Stimulated activated CD4-positive, alpha-beta T cell treated with anti-CD3 and anti-CD28 coated beads, Interleukin-2, amount 100 ng/mL, for 48 hours (primary cell): Measurements from ENCODE around the gene PPP6R3.
"Not testable (repeated sequence)": the region's sequence is repeated elsewhere in the genome, so short reads cannot be mapped to it uniquely, and the experiment has no call there.

ENCODE experiments used
- DNase-seq, 2 donors: peaks; one replicate each; pipeline ENCODE4 v3.0.0-alpha.2; 2020

The PPP6R3 gene, protein sequence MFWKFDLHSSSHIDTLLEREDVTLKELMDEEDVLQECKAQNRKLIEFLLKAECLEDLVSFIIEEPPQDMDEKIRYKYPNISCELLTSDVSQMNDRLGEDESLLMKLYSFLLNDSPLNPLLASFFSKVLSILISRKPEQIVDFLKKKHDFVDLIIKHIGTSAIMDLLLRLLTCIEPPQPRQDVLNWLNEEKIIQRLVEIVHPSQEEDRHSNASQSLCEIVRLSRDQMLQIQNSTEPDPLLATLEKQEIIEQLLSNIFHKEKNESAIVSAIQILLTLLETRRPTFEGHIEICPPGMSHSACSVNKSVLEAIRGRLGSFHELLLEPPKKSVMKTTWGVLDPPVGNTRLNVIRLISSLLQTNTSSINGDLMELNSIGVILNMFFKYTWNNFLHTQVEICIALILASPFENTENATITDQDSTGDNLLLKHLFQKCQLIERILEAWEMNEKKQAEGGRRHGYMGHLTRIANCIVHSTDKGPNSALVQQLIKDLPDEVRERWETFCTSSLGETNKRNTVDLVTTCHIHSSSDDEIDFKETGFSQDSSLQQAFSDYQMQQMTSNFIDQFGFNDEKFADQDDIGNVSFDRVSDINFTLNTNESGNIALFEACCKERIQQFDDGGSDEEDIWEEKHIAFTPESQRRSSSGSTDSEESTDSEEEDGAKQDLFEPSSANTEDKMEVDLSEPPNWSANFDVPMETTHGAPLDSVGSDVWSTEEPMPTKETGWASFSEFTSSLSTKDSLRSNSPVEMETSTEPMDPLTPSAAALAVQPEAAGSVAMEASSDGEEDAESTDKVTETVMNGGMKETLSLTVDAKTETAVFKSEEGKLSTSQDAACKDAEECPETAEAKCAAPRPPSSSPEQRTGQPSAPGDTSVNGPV

DNA sequence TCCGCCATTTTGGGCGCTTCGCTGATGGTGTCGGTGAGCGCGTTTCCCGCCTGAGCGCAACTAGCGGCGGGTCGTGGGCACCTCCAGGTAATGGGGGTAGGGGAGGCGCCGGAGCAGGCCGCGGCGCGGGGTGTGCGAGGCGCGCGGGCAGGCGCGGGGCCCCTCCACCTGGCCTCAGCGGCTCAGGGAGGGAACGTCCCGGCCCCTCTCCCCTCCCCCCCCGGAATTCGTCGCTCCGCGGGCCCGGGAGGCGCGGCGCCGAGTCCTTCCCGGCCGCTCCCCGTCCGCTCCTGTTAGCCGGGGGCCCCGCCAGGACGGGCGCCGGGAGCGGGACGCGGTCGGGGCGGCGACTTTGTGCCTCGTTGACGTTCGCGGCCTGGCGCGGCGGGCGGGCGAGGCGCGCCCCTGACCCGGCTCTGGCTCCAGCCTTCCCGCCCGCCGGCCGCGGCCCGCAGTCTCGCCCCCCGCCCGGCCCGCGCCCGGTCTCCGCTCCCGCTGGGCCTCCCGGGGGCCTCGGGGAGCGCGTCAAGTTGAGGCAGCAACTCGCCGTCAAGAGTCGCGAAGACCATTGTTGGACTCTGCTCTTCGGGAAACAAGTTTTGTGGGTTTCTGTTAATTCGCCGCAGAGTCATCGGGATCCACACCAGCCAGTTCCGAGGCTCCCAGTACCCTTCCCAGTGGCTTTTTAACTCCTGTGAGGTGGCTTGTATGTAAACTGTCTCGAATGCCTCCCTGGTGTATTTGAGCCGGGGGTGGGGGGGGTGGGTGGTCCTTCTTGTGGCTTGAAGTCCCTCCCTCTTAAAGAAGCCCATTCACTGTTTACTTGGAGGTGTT lies at the start of gene PPP6R3:
TSS of gene PPP6R3 (plus strand) at position 12 of the 834 bp plus-strand sequence. CDS start 76,913 bp downstream, outside the sequence.
- DNase-seq: no peak

DNA sequence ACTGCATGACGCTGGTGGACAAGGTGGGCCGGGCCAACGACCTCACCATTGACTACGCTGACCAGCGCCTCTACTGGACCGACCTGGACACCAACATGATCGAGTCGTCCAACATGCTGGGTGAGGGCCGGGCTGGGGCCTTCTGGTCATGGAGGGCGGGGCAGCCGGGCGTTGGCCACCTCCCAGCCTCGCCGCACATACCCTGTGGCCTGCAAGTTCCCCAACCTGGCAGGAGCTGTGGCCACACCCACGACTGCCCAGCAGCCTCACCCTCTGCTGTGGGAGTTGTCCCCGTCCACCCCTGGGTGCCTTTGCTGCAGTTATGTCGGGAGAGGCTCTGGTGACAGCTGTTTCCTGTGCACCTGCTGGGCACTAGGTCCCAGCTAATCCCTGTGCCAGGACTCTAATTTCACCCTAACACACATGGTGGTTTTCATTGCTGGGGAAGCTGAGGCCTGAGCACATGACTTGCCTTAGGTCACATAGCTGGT lies 49.0 kb upstream of the PPP6R3 start:
- DNase-seq: no peak

DNA sequence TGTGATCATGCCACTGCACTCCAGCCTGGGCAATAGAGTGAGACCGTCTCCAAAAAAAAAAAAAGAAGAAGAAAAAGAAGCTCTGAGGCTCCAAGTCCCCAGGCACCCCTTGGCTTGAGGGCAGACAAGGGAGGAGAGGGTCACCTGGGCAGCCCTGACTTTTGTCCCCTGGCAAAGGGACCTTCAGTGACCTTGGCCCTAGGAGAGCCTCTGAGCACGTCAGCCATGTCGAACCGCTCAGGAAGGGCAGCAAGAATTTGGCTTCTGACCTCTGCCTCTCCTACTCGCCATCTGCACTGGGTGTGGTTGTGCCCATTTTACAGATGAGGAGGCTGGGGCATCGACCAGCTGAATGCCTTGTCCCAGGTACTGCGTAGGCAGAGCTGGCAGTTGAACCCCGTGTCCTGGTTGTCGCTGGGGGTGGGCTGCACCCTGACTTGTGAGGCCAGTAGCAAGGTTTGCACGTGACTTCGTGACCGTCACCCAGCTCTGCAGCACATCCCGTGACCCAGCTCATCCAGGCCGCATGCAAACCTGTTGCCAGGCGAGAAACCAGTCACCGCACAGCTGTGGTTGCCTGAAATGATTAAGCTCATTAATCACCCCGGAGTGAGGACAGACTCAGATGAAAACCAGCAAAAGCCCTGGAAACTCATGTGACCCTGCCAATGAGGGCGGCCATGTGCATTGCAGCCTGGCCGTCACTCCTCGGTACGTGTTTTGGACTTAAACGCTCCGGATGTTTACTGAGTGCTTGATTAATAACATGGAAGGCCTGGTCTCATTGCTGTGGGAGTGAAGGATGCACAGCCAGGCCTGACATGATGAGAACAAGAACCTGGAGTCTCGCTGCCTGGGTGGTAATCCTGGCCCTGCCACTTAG lies 47.7 kb upstream of the PPP6R3 start:
- peak; percentile 8 to 21 for DNase-seq

DNA sequence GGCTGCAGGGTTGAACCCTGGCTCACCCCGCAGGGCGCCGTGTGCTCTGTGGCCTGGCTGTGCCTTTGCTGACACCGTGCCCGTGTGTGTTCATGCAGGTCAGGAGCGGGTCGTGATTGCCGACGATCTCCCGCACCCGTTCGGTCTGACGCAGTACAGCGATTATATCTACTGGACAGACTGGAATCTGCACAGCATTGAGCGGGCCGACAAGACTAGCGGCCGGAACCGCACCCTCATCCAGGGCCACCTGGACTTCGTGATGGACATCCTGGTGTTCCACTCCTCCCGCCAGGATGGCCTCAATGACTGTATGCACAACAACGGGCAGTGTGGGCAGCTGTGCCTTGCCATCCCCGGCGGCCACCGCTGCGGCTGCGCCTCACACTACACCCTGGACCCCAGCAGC lies 47.0 kb upstream of the PPP6R3 start:
- no peak for DNase-seq

DNA sequence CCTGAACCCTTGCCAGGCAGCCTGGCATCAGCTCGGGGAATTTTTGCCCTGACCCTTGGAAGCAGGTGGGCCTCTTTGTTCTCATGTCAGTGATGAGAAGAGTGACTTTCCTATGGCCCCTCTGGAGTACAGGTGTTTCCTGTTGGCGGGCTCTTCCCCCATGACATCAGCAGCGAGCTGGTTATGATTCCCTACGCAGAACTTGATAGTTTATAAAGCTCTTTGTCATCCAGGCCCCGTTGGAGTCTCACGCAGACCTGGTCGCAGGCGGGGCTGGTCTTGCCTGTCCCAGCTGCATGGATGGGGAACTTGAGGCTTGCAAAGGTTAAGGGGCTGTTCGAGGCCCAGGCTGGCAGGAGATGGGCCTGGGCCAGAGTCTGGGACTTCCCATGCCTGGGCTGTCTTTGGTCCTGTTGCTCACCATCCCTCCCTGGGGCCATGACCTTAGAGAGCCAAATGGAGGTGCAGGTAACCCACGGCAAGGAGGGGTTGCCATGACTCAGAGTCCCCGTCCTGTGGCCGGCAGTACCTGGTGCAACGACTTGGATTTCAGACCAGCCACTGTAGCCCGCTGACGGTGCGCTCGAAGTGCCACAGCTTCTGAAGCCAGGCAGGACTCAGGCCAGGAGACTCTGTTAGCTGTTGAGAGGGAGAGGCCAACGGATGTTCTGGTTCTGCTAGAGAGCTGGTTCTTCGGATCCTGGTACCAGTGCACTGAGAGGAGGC lies 45.9 kb upstream of the PPP6R3 start:
- DNase-seq: no peak

DNA sequence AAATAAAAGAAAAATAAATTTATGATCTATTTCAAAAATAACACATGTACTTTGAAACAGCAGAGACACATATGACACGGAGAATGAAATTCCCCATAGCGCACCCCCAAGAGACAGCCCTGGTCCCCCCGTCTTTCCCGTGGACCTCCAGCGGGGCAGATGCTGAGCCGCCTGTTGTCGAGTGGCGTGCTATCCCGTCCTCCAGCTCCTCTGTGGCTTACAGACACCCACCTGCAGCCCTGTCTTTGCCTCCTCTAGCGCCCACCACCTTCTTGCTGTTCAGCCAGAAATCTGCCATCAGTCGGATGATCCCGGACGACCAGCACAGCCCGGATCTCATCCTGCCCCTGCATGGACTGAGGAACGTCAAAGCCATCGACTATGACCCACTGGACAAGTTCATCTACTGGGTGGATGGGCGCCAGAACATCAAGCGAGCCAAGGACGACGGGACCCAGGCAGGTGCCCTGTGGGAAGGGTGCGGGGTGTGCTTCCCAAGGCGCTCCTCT lies 44.4 kb upstream of the PPP6R3 start:
- no peak for DNase-seq

DNA sequence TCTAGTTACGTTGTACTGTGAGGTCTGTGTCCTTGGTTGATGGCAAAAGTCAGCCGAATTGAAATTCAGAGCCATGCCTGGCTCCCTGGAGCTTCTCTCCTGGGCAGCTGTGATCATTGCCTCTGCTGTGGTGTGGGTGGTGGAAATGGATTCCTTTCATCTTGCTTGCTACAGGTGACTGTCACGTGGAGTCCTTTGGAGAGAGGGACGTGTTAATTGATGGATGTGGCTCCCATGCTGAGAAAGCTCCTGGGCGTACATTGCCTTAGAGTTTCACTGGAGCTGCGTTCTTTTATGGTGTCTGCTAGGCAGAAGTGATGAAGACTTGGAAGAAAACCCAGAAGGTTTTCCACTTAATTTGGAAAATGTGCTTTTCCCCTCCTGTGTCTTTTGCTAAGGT lies 41.9 kb upstream of the PPP6R3 start:
- no peak for DNase-seq

DNA sequence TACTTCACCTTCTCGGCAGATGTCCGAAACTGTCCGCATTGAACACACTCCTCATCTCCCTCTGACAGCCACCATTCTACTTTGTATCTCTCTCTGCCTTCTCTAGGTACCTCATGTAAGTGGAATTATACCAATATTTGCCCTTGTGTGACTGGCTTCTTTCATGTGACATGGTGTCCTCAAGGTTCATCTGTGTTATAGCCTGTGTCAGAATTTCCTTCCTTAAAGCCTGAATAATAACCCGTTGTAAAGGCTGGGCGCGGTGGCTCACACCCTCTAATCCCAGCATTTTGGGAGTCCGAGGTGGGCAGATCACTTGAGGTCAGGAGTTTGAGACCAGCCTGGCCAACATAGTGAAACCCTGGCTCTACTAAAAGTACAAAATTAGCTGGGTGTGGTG lies 40.4 kb upstream of the PPP6R3 start:
- no peak for DNase-seq

DNA sequence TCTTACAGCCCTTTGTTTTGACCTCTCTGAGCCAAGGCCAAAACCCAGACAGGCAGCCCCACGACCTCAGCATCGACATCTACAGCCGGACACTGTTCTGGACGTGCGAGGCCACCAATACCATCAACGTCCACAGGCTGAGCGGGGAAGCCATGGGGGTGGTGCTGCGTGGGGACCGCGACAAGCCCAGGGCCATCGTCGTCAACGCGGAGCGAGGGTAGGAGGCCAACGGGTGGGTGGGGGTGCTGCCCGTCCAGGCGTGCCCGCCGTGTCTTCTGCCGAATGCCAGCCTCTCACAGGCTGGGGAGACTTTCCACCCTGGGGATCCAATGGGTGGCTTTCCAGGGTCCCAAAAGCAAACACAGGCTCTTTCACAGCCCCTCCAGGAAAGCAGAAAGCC lies 37.1 kb upstream of the PPP6R3 start:
- no peak for DNase-seq

DNA sequence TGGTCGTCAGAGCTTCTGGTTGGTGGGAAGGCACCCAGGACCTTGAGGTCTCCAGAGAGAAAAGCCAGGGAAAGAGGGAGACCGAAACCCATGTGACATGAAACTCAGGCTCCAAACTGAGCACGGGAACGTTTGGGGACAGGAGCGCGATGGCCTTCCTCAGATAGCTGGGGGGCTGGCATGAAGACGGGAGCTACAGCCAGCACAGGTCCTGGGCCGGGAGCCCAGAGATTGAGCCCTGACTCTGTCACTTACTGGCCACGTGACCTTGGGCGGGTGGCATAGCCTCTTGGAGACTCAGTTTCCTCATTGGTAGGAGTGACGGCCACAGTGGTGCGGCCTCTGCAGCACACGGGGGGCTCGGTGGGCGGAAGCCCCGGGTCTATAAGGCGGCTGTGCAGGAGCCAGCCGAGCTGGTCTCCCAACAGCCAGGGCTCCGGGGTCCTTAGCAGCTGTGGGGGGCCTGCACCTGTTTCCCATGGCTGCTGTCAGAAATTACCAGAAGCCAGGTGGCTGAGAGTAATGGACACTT lies 36.4 kb upstream of the PPP6R3 start:
- no peak for DNase-seq

DNA sequence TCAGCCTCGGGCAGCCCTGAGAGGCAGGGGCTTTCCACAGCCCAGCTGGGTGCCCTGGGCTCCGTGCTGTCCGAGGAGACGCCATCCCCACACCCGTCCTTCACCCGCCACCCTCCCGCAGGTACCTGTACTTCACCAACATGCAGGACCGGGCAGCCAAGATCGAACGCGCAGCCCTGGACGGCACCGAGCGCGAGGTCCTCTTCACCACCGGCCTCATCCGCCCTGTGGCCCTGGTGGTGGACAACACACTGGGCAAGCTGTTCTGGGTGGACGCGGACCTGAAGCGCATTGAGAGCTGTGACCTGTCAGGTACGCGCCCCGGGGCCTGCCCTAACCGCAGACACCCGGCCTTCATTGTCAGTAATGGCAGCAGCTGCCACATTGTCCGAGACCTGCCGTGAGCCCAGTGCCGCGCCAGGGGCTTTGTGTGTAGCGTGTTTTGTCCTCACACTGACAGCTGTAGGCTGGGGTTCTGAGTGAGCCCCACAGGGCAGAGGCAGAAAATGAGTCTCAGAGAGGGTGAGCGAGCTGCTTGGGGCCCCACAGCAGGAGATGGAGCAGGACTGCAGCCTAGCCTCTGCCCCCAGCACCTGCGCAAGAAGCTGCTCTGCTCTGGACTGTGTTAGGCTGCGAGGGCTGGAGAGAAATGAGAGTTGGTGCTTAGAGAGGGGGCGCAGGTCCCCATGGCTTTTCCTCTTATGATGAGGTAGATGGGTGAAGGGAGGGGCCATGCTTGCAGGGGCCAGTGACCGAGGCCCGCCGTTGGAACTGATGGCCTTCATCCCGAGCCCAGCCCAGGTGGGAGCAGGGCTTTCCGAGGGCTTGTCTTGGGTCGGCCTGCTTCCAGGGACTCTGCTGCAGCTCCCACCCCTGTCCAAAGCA lies 35.3 kb upstream of the PPP6R3 start:
- DNase-seq: no peak

DNA sequence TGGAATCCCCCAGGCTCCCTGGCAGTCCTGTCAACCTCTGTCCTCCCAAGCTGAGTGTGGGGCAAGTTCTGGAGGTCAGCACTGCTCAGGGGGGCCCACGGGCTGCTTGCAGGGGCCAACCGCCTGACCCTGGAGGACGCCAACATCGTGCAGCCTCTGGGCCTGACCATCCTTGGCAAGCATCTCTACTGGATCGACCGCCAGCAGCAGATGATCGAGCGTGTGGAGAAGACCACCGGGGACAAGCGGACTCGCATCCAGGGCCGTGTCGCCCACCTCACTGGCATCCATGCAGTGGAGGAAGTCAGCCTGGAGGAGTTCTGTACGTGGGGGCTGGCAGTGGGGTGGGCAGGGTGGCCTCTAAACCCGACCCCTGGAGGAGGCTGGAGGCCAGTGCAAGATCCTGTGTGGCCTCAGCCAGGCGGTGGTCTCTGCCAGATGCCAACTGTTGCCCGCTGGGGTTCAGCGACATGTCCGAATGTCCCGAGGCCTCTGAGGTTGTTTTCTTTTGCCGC lies 34.6 kb upstream of the PPP6R3 start:
- DNase-seq: no peak

DNA sequence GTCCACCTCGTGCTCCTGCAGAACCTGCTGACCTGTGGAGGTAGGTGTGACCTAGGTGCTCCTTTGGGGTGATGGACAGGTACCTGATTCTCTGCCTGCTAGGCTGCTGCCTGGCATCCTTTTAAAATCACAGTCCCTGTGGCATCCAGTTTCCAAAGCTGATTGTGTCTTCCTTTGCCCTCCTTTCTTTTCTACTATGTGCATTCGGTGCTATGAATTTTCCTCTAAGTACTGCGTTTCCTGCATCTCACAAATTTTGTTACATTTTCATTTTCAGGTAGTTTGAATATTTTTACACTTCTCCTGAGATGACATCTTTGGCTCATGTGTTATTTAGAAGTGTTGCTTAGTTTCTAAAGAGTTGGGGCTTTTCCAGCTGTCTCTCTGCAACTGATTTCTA lies 30.9 kb upstream of the PPP6R3 start:
- DNase-seq: no peak

DNA sequence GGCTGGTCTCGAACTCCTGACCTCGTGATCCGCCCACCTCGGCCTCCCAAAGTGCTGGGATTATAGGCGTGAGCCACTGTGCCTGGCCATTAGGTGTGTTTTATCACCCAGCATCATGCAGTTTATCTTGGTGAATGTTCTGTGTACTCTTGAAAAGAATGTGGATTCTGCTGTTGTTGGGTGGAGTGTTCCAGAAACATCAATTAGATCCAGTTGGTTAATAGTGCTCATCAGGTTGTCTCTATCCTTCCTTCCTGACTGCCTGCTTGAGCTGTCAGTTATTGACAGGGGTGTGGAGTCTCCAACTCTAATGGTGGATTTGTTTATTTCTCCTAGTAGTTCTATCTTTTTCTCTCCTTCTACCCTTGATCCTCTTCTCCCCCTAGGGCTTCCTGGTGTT lies 30.2 kb upstream of the PPP6R3 start:
- DNase-seq: no peak

DNA sequence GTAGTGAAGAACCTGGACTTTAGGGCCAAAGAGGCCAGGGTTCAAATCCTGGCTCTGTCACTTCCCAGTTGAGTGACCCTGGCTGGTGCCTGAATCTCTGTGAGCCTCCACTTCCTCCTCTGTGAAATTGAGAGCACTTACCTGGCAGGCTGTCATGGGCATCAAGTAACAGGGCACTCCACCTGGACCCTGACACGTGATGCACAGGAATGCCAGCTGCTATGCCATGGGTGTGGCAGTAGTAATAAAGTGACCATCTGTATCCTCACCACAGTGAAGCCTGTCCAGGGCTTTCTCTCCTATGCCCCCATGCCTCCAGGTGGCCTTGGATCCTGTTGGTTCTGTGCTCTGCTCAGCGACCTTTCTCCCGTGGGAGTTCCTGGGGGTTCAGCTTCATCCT lies 29.8 kb upstream of the PPP6R3 start:
- DNase-seq: no peak

DNA sequence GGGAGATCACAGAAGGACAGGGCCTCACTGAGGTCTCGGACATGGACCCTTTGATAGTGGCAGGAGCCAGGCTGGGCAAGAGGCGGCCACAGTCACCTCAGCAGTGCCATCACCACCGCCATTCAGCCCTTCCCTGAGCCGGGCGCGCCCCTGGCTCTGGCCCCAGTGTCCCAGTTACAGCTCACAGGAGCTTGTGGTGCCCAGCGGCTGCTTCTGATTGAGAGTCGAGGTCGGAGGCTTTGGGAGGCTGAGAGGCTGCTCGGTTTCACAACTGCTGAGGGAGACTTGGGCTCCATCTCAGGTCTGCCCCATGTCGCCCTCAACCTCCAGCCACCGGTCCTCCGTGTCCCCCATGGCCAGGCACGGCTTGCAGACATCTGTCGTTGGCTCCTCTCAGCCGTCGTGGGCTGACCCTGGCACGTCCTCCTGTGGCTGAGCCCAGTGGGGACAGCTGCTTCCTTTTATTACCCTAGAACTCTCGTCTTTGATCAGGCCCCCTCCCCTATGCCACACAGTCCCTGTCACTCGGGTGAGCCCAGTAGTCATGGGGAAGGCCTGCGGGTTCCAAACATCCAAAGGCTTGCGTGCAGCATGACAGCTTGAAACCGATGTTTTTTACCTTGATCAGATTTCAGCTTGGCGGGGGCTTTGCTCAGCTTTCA lies 28.4 kb upstream of the PPP6R3 start:
- no peak for DNase-seq

DNA sequence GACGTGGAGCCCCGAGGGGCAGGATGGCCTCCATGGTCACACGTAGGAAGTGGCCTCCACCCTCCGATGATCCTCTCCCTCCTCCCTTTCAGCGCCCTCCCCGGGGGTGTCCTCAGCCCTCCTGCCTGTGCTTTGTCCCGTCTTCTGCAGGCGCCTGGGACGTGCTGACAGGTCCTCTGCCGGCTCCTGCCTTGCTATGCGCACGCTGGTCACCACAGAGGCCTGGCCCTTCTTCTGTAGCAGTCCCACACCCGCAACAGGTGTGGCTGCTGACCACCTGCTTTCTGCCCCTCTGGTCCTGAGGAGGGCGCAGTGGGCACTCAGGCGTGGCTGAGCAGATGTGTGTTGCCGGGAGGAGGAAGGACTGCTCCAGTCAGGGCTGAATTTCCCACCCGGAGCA lies 27.7 kb upstream of the PPP6R3 start:
- no peak for DNase-seq

DNA sequence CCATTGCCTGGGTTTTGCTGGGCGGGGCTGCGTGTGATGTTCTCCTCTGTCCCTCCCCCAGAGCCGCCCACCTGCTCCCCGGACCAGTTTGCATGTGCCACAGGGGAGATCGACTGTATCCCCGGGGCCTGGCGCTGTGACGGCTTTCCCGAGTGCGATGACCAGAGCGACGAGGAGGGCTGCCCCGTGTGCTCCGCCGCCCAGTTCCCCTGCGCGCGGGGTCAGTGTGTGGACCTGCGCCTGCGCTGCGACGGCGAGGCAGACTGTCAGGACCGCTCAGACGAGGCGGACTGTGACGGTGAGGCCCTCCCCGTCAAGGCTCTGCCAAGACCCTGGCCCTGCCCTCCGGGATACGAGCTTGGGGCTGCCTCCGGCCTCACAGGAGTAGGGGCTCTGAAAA lies 27.0 kb upstream of the PPP6R3 start:
- no peak for DNase-seq

DNA sequence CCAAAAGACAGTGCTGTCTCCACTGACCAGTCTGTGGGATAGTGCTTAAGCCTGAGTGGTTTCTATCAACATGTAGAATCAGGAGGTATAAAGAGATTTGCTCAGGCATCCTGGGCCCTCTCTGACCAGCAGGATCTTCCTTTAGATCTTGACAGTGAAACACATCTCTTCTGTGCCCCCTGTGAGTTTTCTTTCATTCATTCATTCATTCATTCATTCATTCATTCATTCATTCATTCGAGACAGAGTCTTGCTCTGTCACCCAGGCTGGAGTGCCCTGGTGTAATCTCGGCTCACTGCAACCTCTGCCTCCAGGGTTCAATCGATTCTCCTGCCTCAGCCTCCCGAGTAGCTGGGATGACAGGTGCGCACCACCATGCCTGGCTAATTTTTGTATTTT lies 26.4 kb upstream of the PPP6R3 start:
- not testable (repeated sequence) for DNase-seq
